OCI-LY7 (cell line): Measurements from ENCODE around the gene BARX1. TPM values are rescaled to one million over a fixed set of nuclear protein-coding genes. Genes with fewer than 3 reads are reported as not detected.
A peak's percentile ranks its signal among the peaks of the same experiment; 100 is the strongest.

ENCODE experiments used
- Bru-seq: library from RNA; stranded (reverse); fragments of 400-500 nt; gene quantifications from one replicate; lab custom pipeline; 2021; lab: Mats Ljungman, UMichigan
- BruChase-seq, 2 experiments: library from RNA; stranded (reverse); fragments of 400-500 nt; gene quantifications; one replicate each; lab custom pipeline; 2021; lab: Mats Ljungman, UMichigan
- BruUV-seq: library from RNA; stranded (reverse); fragments of 400-500 nt; replicated peaks from 2 replicates; lab custom pipeline; 2021; lab: Mats Ljungman, UMichigan
- CTCF ChIA-PET: fragments of 300-600 bp; sonication (Branson Sonifier 250); formaldehyde crosslinking; loops from one replicate; lab custom pipeline; 2022; ENCODE audit warnings: antibody characterized with exemption; ENCODE audit not compliant: unreplicated experiment; lab: Charles Lee
- POLR2A ChIA-PET: fragments of 300-600 bp; sonication (Branson Sonifier 250); formaldehyde crosslinking; loops from one replicate; lab custom pipeline; 2022; ENCODE audit warnings: antibody characterized with exemption; lab: Charles Lee
- DNase-seq: peaks from one replicate; pipeline ENCODE4 v3.0.0-alpha.2; 2015; ENCODE audit warnings: low spot score
- H2AFZ ChIP-seq: fragments of 200-600 bp; sonication (generic), shearing (Covaris generic); 2 replicates; pipeline ENCODE4 v1.6.1; 2014; ENCODE audit warnings: mild to moderate bottlenecking, antibody characterized with exemption, low read length, moderate library complexity
- H3K27ac ChIP-seq: fragments of 200-600 bp; sonication (generic); 2 replicates; pipeline ENCODE4 v1.5.1; 2014; ENCODE audit warnings: mixed run types, low read depth, mild to moderate bottlenecking, moderate library complexity, low read length, inconsistent platforms; ENCODE audit not compliant: poor library complexity, severe bottlenecking
- H3K36me3 ChIP-seq: fragments of 200-600 bp; sonication (generic); 2 replicates; pipeline ENCODE4 v1.6.1; 2014; ENCODE audit warnings: mild to moderate bottlenecking, antibody characterized with exemption, low read length, moderate library complexity, mixed read lengths; ENCODE audit not compliant: insufficient read depth
- H3K4me1 ChIP-seq: fragments of 200-600 bp; sonication (generic); 2 replicates; pipeline ENCODE4 v1.5.1; 2014; ENCODE audit warnings: mild to moderate bottlenecking, low read length; ENCODE audit not compliant: insufficient read depth, poor library complexity, severe bottlenecking
- H3K4me2 ChIP-seq: fragments of 200-600 bp; sonication (generic); 2 replicates; pipeline ENCODE4 v1.6.1; 2014; ENCODE audit warnings: mild to moderate bottlenecking, low read length
- H3K4me3 ChIP-seq: fragments of 200-600 bp; sonication (generic); 2 replicates; pipeline ENCODE4 v1.5.1; 2014; ENCODE audit warnings: mild to moderate bottlenecking, low read depth, low read length; ENCODE audit not compliant: poor library complexity, severe bottlenecking
- H3K79me2 ChIP-seq: fragments of 200-600 bp; sonication (generic); 2 replicates; pipeline ENCODE4 v1.6.1; 2016; ENCODE audit warnings: low read depth, mild to moderate bottlenecking, low read length, moderate library complexity, mixed read lengths; ENCODE audit not compliant: insufficient read depth
- H3K9me2 ChIP-seq: fragments of 200-600 bp; sonication (generic); 2 replicates; pipeline ENCODE4 v1.6.1; 2016; ENCODE audit warnings: mild to moderate bottlenecking, low read length, mixed read lengths; ENCODE audit not compliant: insufficient read depth
- H3K9me3 ChIP-seq: fragments of 200-600 bp; sonication (generic); 2 replicates; pipeline ENCODE4 v1.6.1; 2014; ENCODE audit warnings: mild to moderate bottlenecking, mixed run types, low read length, mixed read lengths
- H4K20me1 ChIP-seq: fragments of 200-600 bp; sonication (generic); 2 replicates; pipeline ENCODE4 v1.6.1; 2014; ENCODE audit warnings: mild to moderate bottlenecking, antibody characterized with exemption, low read length, moderate library complexity, mixed read lengths; ENCODE audit not compliant: insufficient read depth
- CTCF ChIP-seq: fragments of 200-600 bp; sonication (generic); conservative IDR thresholded peaks from 2 replicates; pipeline ENCODE4 v1.5.1; 2014; ENCODE audit warnings: mild to moderate bottlenecking, antibody characterized with exemption, low read length, moderate library complexity, mixed read lengths
- EZH2phosphoT487 ChIP-seq: fragments of 200-600 bp; sonication (generic); IDR thresholded peaks from 2 replicates; pipeline ENCODE4 v1.6.1; 2018; ENCODE audit warnings: low read depth, borderline replicate concordance, mild to moderate bottlenecking, mixed run types, antibody characterized with exemption, low read length, moderate library complexity, mixed read lengths
- intact Hi-C: fragments of 100-400 bp; cut with micrococcal nuclease; formaldehyde crosslinking; loops from one replicate; pipeline ENCODE4 v1.10.0; 2022; ENCODE audit not compliant: unreplicated experiment
- long read RNA-seq: library from polyadenylated mRNA; stranded (forward); transcript quantifications from one replicate; pipeline ENCODE4 v2.0.0, GENCODE V29; 2022
- total RNA-seq, 2 experiments: library from RNA; depleted of rRNA in 1 of 2; stranded (reverse); fragments of >200 nt in 1 of 2; shearing (Covaris generic) in 1 of 2; gene quantifications; 2 replicates each; pipeline ENCODE4 v1.2.3, GENCODE V29; 2014 to 2022

Gene BARX1
- total RNA-seq (2014; rRNA removed; shearing (Covaris generic)) (not detected in 2 replicates), total RNA-seq (2022) (not detected in 2 replicates), Bru-seq, nascent RNA (percentile 12 among the genes with signal in this experiment), BruChase-seq, experiment 1, labeled RNA remaining after a 6-hour chase (not detected), BruChase-seq, experiment 2, labeled RNA remaining after a 2-hour chase (not detected)
- long read RNA-seq = 0 reads

GRCh38 chr9:93955111-93955980 is at the start of gene BARX1:
TSS of gene BARX1 (minus strand) at chr9:93955355. CDS start at chr9:93955146, 209 bp downstream.
- POLR2A ChIA-PET = no interaction called here
- intact Hi-C loops = no loop called here
- Histone ChIP-seq H3K27ac (no peak within 1 kb of the TSS), H3K4me2 (no peak within 1 kb of the TSS), H3K4me3 (no peak within 1 kb of the TSS), H3K4me1 (no peaks in the 10 kb centered on the region), H3K9me2 (no peaks in the 10 kb centered on the region), H3K79me2 (no peaks in the 10 kb centered on the region), H2AFZ (no peak within 1 kb of the TSS), H3K9me3 (no peaks in the 10 kb centered on the region), H3K36me3 (no peaks in the 10 kb centered on the region), H4K20me1 (no peaks in the 10 kb centered on the region)
- DNase-seq = no peak
- TF ChIP-seq CTCF = no peak
- no peak for TF ChIP-seq EZH2phosphoT487
- CTCF ChIA-PET = no interaction called here
- BruUV-seq = no TSS peak

- H3K27ac ChIP-seq = no peak overlapping the region
- H3K4me2 ChIP-seq = no peak overlapping the region
- TF ChIP-seq CTCF = peak; percentile 84
- TF ChIP-seq EZH2phosphoT487 = no peak
- intact Hi-C loops = no loop called here
- ChIA-PET CTCF (no interaction called here), POLR2A (interaction anchor here (0.7 kb wide), 1 partner anchor 97 kb away, joined by 3 read pairs; no protein-coding TSS in a partner anchor)
- no peaks in the 10 kb centered on the region for H4K20me1 ChIP-seq
- H3K9me2 ChIP-seq = no peaks in the 10 kb centered on the region
- no TSS peak for BruUV-seq
- no peak overlapping the region for H2AFZ ChIP-seq
- DNase-seq = peak; percentile 62
- H3K4me3 ChIP-seq = no peak overlapping the region
- no peaks in the 10 kb centered on the region for H3K4me1 ChIP-seq
- H3K9me3 ChIP-seq = no peaks in the 10 kb centered on the region
- H3K36me3 ChIP-seq = no peaks in the 10 kb centered on the region
- no peaks in the 10 kb centered on the region for H3K79me2 ChIP-seq
These were observed 47.4 kb upstream of the BARX1 start for GRCh38 chr9:94002316-94003140.
